GM21737 (cell line): ENCODE results near the gene USP1.

Experiments used
- ATAC-seq: cut with Tn5 transposase; IDR thresholded peaks from one replicate; pipeline ENCODE4 v1.9.1; 2021; ENCODE audit warnings: mild to moderate bottlenecking, moderate library complexity; ENCODE audit not compliant: unreplicated experiment

Gene USP1

GRCh38 chr1:62425041-62425440 is 11.8 kb upstream of the USP1 start:
- ATAC-seq = no peak

- ATAC-seq = no peak
Observed at GRCh38 chr1:62426237-62426636, 10.6 kb upstream of the USP1 start.

GRCh38 chr1:62426794-62427193 is 10.1 kb upstream of the USP1 start:
- ATAC-seq = no peak

GRCh38 chr1:62428351-62428750 is 8.5 kb upstream of the USP1 start:
- ATAC-seq = no peak

GRCh38 chr1:62429581-62429980 is 7.3 kb upstream of the USP1 start:
- no peak for ATAC-seq

- ATAC-seq = no peak
Observed at GRCh38 chr1:62433861-62434617, 2.8 kb upstream of the USP1 start.

DNA sequence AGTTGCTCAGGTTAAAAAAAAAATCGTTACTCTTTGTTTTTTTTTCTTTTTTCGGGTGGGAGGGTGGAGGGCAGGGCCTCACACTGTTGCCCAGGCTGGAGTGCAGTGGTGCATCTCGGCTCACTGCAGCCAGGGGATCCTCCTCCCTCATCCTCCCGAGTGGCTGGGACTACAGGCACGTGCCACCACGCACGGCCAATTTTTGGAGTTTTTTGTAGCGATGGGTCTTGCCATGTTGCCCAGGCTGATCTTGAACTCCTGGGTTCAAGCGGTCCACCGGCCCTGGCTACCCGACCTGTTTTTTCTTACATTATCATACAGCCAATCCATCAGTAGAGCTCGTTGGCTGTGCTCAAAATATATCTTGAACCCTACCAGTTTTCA is 2.2 kb upstream of the USP1 start:
- no peak for ATAC-seq

DNA sequence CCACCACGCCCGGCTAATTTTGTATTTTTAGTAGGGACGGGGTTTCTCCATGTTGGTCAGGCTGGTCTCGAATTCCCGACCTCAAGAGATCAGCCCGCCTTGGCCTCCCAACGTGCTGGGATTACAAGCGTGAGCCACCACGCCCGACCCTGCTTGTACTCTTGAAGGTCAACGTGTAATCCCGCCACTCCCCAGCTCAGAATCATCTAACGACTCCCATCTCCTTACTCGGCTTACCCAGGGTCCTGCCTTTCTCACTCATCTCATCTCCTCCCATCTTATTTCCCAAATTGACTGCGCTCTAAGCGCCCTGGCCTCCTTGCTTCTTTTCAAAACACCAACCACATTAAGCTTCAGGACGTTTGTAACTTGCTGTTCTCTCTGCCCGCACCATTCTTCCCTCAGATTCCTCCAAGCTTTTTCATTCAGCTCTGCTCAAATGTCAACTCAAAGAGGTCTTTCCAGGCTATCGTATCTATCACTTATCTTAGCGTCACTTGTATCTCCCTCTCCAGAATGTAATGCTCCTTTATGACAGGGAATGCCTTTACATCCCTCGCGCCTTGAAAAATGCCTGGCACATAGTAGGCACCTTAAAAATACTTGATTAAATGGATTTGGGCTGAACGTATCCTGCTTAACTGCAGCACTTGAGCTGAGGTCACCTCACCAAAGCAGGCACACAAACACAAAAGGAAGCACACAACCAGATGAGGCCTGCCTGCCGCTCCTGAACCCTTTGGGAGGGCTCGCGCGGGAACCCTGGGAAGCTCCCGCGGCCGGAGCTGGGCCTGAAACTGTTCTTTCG is 1.4 kb upstream of the USP1 start:
- ATAC-seq = no peak

DNA sequence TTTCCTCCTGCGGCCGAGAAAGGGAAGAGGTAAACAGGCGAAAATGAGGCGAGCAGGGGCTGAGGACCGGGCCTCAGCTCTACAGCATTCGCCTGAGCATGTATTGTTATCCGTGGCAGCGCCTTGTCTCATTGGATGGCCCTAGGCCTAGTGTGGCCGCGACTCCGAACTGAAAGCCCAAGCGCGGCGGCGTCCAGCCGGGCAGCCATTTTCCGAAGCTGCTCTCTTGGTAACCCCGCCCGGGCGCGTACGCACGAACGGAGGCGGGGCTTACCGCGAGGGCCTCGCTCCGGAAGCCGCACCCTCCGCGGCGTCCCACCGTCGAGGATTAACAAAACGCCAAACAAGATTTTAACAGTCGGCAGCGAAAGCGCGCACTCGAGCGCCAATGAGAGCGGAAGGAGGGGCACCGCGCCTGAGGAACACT is 797 bp upstream of the USP1 start:
- peak; percentile 67 for ATAC-seq

- ATAC-seq = peak; percentile 2
Observed at GRCh38 chr1:62437273-62437940, 558 bp downstream of the USP1 start.

DNA sequence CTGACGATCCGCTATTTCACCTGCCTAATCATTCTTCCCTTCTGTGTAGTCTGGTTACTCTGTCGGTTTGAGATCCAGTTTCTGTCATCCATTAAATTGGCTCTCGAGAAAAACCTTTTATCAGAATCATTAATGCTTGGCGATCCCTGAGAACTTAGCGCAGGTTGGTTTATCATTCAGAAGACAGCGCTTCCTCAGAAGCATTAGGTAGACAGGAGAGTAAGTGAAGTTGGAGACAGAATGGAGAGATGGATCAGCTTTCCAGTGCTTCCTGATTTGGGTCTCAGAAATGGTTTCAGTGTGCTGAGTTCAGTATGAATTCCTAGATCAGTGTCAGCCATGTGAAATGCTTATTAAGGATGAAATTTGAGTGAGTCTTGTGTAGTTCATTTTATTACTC is 1.3 kb downstream of the USP1 start:
- no peak for ATAC-seq

DNA sequence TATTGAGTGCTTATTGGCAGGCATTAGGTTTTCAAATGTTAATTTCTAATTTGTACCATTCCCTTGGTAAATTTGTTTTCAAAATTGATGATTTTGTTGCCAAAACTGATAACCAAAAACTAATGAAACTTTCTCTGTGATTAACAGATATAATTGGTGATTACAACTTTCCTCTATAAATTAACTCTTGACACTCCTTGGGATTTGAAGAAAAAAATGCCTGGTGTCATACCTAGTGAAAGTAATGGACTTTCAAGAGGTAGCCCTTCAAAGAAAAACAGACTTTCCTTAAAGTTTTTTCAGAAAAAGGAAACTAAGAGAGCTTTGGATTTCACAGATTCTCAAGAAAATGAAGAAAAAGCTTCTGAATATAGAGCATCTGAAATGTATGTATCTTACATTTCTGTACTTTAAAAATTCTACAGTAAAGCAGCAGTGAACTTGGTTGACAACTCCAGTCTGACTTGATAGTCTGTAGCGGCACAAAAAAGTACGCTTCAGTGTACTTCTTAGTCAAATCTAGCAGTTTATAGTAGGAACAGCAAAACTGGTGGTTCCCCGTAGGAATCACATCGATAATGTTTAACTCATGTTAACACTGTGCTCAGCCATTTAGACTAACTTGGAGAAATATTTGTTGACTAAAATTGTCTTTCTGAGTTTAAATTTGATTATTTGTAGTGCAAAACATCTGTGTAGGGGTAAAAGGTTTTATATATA is 3.0 kb downstream of the USP1 start:
- ATAC-seq = no peak

- no peak for ATAC-seq
Observed at GRCh38 chr1:62444701-62445100, 7.9 kb downstream of the USP1 start.

GRCh38 chr1:62448221-62448933 is 11.5 kb downstream of the USP1 start:
- no peak for ATAC-seq

- no peak for ATAC-seq
Observed at GRCh38 chr1:62450301-62450700, 13.5 kb downstream of the USP1 start.

- ATAC-seq = no peak
Observed at GRCh38 chr1:62452951-62453350, 16.1 kb downstream of the USP1 start.

DNA sequence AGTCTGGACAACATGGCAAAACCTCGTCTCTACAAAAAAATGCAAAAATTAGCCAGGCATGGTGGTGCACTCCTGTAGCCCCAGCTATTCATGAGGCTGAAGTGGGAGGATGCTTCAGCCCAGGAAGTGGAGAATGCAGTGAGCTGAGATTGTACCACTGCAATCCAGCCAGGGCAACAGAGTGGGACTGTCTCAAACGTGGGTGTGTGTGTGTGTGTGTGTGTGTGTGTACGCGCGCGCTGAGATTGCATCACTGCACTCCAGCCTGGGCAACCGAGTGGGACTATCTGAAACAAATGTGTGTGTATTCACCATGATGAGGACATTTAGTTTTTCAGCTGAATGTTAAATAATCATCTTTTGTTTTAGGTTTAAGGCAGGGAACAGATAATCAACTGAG is 21.1 kb downstream of the USP1 start:
- no peak for ATAC-seq

- ATAC-seq = no peak
Observed at GRCh38 chr1:62462370-62462769, 25.5 kb downstream of the USP1 start.

- no peak for ATAC-seq
Observed at GRCh38 chr1:62467092-62467491, 30.2 kb downstream of the USP1 start.

DNA sequence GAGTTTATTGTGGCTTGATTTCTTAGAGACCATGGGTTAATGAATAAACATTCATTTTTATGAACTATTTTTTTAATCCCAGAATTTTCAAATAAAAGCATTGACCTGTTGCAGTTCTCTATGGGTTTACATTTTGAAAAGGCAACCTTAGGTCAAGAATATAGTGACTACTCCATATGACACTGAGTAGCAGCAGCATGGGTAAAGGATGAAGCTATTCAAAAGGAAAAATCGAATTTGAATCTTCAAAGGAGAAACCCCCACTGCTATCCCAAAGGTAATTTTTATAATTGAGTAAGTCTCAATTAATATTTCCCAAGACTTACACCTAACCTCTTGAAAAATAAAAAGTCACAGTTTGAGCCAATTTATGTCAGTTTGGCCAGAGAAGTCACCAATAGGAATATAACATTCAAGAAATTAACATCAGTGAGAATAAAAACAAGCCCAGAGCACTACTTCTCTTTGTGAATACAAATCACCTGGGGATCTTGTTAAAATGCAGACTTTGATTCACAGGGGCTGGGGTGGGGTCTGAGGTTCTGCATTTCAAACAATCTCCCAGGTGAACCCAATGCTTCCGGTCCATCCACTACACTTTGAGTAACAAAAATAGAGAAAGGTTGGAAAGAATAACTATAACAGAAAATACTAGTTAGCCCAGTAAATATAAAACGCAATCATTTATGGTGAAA is 39.8 kb downstream of the USP1 start:
- ATAC-seq = no peak
